HEK293 (cell line): ENCODE results near the gene CCT3.

Source experiments
- CTCF ChIA-PET: fragments of 350-600 bp; formaldehyde crosslinking; extraction: SDS; loops from one replicate; lab custom pipeline; 2021; ENCODE audit warnings: antibody characterized with exemption; lab: Yijun Ruan, JAX
- POLR2A ChIA-PET: fragments of 300-600 bp; formaldehyde crosslinking; extraction: SDS; loops from one replicate; lab custom pipeline; 2020; ENCODE audit warnings: antibody characterized with exemption, inconsistent platforms; lab: Yijun Ruan, JAX
- H3K27ac ChIP-seq: fragments of 200-500 bp; sonication (Bioruptor generic); 2 replicates; pipeline ENCODE4 v1.5.1; 2014; ENCODE audit warnings: low read depth, low read length, control low read depth, inconsistent platforms; ENCODE audit errors: extremely low read depth
- H3K36me3 ChIP-seq, 2 experiments: fragments of 200-500 bp in 1 of 2; sonication (Bioruptor generic) in 1 of 2; 1 replicate in 1 of 2; 2 replicates in 1 of 2; pipeline ENCODE4 v1.5.1; 2014 to 2017; ENCODE audit warnings: inconsistent platforms in 2 of 2, low read length in 2 of 2; ENCODE audit not compliant: control insufficient read depth in 2 of 2, insufficient read depth in 1 of 2
- H3K4me1 ChIP-seq: fragments of 200-500 bp; sonication (Bioruptor generic); 2 replicates; pipeline ENCODE4 v1.5.1; 2014; ENCODE audit warnings: mild to moderate bottlenecking, low read length, inconsistent platforms; ENCODE audit not compliant: control insufficient read depth, insufficient read depth
- H3K4me3 ChIP-seq: 2 replicates; pipeline ENCODE4 v1.5.1; 2011; ENCODE audit warnings: low read depth, mild to moderate bottlenecking, control low read depth, low read length, moderate library complexity
- H3K9me3 ChIP-seq: fragments of 200-500 bp; sonication (Bioruptor generic); 2 replicates; pipeline ENCODE4 v1.5.1; 2014; ENCODE audit warnings: low read depth, low read length, inconsistent platforms; ENCODE audit not compliant: control insufficient read depth, insufficient read depth
- GFI1B ChIP-seq: fragments of 450-650 bp; formaldehyde crosslinking; IDR thresholded peaks from 2 replicates; pipeline ENCODE4 v1.5.1; 2016; ENCODE audit warnings: missing biosample characterization, missing genetic modification characterization
- GLIS1 ChIP-seq: fragments of 450-650 bp; formaldehyde crosslinking; IDR thresholded peaks from 2 replicates; pipeline ENCODE4 v1.5.1; 2016; ENCODE audit warnings: missing biosample characterization, missing genetic modification characterization
- GLIS2 ChIP-seq: fragments of 450-650 bp; formaldehyde crosslinking; IDR thresholded peaks from 2 replicates; pipeline ENCODE4 v1.5.1; 2016; ENCODE audit warnings: missing biosample characterization, missing genetic modification characterization
- MZF1 ChIP-seq: fragments of 450-650 bp; formaldehyde crosslinking; IDR thresholded peaks from 2 replicates; pipeline ENCODE4 v1.5.1; 2017; ENCODE audit warnings: missing biosample characterization, missing genetic modification characterization, borderline replicate concordance
- OSR2 ChIP-seq: fragments of 450-650 bp; formaldehyde crosslinking; IDR thresholded peaks from 2 replicates; pipeline ENCODE4 v1.5.1; 2016; ENCODE audit warnings: missing biosample characterization, missing genetic modification characterization
- REPIN1 ChIP-seq: fragments of 450-650 bp; formaldehyde crosslinking; IDR thresholded peaks from 2 replicates; pipeline ENCODE4 v1.5.1; 2017; ENCODE audit warnings: missing biosample characterization, missing genetic modification characterization, low read depth
- SP2 ChIP-seq: fragments of 450-650 bp; formaldehyde crosslinking; IDR thresholded peaks from 2 replicates; pipeline ENCODE4 v1.5.1; 2016; ENCODE audit warnings: missing biosample characterization, missing genetic modification characterization
- ZBTB20 ChIP-seq: fragments of 450-650 bp; formaldehyde crosslinking; IDR thresholded peaks from 2 replicates; pipeline ENCODE4 v1.5.1; 2016; ENCODE audit warnings: missing biosample characterization, missing genetic modification characterization
- ZBTB21 ChIP-seq: fragments of 450-650 bp; formaldehyde crosslinking; IDR thresholded peaks from 2 replicates; pipeline ENCODE4 v1.5.1; 2017; ENCODE audit warnings: missing biosample characterization, missing genetic modification characterization
- ZFP37 ChIP-seq: fragments of 450-650 bp; formaldehyde crosslinking; IDR thresholded peaks from 2 replicates; pipeline ENCODE4 v1.5.1; 2016; ENCODE audit warnings: missing biosample characterization, missing genetic modification characterization
- ZFP69B ChIP-seq: fragments of 450-650 bp; formaldehyde crosslinking; IDR thresholded peaks from 2 replicates; pipeline ENCODE4 v1.5.1; 2016; ENCODE audit warnings: missing biosample characterization, missing genetic modification characterization
- ZNF2 ChIP-seq: fragments of 450-650 bp; formaldehyde crosslinking; IDR thresholded peaks from 2 replicates; pipeline ENCODE4 v1.5.1; 2016; ENCODE audit warnings: missing biosample characterization, missing genetic modification characterization
- ZNF335 ChIP-seq: fragments of 450-650 bp; formaldehyde crosslinking; conservative IDR thresholded peaks from 2 replicates; pipeline ENCODE4 v1.5.1; 2016; ENCODE audit warnings: missing biosample characterization, missing genetic modification characterization
- ZNF394 ChIP-seq: fragments of 450-650 bp; formaldehyde crosslinking; IDR thresholded peaks from 2 replicates; pipeline ENCODE4 v1.5.1; 2016; ENCODE audit warnings: missing biosample characterization, missing genetic modification characterization, mild to moderate bottlenecking, moderate library complexity, borderline replicate concordance
- ZNF521 ChIP-seq: fragments of 450-650 bp; formaldehyde crosslinking; IDR thresholded peaks from 2 replicates; pipeline ENCODE4 v1.5.1; 2017; ENCODE audit warnings: missing biosample characterization, mild to moderate bottlenecking, missing genetic modification characterization
- ZNF558 ChIP-seq: fragments of 450-650 bp; formaldehyde crosslinking; IDR thresholded peaks from 2 replicates; pipeline ENCODE4 v1.5.1; 2016; ENCODE audit warnings: missing biosample characterization, missing genetic modification characterization
- ZNF623 ChIP-seq: fragments of 450-650 bp; formaldehyde crosslinking; IDR thresholded peaks from 2 replicates; pipeline ENCODE4 v1.5.1; 2016; ENCODE audit warnings: missing biosample characterization, missing genetic modification characterization
- ZNF645 ChIP-seq: fragments of 450-650 bp; formaldehyde crosslinking; IDR thresholded peaks from 2 replicates; pipeline ENCODE4; 2016; ENCODE audit warnings: missing biosample characterization, missing genetic modification characterization
- ZNF654 ChIP-seq: fragments of 450-650 bp; formaldehyde crosslinking; IDR thresholded peaks from 2 replicates; pipeline ENCODE4 v1.5.1; 2016; ENCODE audit warnings: low read depth, missing biosample characterization, missing genetic modification characterization
- ZNF664 ChIP-seq: fragments of 450-650 bp; formaldehyde crosslinking; IDR thresholded peaks from 2 replicates; pipeline ENCODE4 v1.5.1; 2016; ENCODE audit warnings: missing biosample characterization, missing genetic modification characterization
- ZNF677 ChIP-seq: fragments of 450-650 bp; IDR thresholded peaks from 2 replicates; pipeline ENCODE4 v1.5.0; 2018; ENCODE audit warnings: missing biosample characterization, mild to moderate bottlenecking, missing genetic modification characterization, moderate library complexity
- ZSCAN30 ChIP-seq: fragments of 450-650 bp; IDR thresholded peaks from 2 replicates; pipeline ENCODE4 v1.5.1; 2018; ENCODE audit warnings: missing biosample characterization, mild to moderate bottlenecking, missing genetic modification characterization, moderate library complexity
- TF ChIP-seq, protein P1 (sequence below): fragments of 450-650 bp; formaldehyde crosslinking; IDR thresholded peaks from 2 replicates; pipeline ENCODE4 v1.5.1; 2016; ENCODE audit warnings: missing biosample characterization, missing genetic modification characterization
- TF ChIP-seq, protein P2 (sequence below): fragments of 450-650 bp; IDR thresholded peaks from 2 replicates; pipeline ENCODE4 v1.5.1; 2018; ENCODE audit warnings: missing biosample characterization, missing genetic modification characterization
- TF ChIP-seq, protein P3 (sequence below): fragments of 450-650 bp; IDR thresholded peaks from 2 replicates; pipeline ENCODE4 v1.5.1; 2018; ENCODE audit warnings: missing biosample characterization, mild to moderate bottlenecking, missing genetic modification characterization

The CCT3 gene

GRCh38 chr1:156385534-156386031 lies 47.5 kb upstream of the CCT3 start (continued):
- TF ChIP-seq, protein P1, sequence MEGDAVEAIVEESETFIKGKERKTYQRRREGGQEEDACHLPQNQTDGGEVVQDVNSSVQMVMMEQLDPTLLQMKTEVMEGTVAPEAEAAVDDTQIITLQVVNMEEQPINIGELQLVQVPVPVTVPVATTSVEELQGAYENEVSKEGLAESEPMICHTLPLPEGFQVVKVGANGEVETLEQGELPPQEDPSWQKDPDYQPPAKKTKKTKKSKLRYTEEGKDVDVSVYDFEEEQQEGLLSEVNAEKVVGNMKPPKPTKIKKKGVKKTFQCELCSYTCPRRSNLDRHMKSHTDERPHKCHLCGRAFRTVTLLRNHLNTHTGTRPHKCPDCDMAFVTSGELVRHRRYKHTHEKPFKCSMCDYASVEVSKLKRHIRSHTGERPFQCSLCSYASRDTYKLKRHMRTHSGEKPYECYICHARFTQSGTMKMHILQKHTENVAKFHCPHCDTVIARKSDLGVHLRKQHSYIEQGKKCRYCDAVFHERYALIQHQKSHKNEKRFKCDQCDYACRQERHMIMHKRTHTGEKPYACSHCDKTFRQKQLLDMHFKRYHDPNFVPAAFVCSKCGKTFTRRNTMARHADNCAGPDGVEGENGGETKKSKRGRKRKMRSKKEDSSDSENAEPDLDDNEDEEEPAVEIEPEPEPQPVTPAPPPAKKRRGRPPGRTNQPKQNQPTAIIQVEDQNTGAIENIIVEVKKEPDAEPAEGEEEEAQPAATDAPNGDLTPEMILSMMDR = peak; percentile 86
- peak; percentile 39; the same call in 1 of the 2 replicates for TF ChIP-seq ZFP37 (tag by site-specific recombination)
- no peak for TF ChIP-seq ZFP69B (tag by site-specific recombination)
- no peak for TF ChIP-seq ZBTB21 (tag by site-specific recombination)
- TF ChIP-seq, protein P2, sequence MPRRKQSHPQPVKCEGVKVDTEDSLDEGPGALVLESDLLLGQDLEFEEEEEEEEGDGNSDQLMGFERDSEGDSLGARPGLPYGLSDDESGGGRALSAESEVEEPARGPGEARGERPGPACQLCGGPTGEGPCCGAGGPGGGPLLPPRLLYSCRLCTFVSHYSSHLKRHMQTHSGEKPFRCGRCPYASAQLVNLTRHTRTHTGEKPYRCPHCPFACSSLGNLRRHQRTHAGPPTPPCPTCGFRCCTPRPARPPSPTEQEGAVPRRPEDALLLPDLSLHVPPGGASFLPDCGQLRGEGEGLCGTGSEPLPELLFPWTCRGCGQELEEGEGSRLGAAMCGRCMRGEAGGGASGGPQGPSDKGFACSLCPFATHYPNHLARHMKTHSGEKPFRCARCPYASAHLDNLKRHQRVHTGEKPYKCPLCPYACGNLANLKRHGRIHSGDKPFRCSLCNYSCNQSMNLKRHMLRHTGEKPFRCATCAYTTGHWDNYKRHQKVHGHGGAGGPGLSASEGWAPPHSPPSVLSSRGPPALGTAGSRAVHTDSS (tag by site-specific recombination) = peak; percentile 61
- 0 out of 2 replicates have a peak, but pooled peaks have one; percentile 24 for TF ChIP-seq ZNF394 (tag by site-specific recombination)
- TF ChIP-seq ZNF654 (tag by site-specific recombination) = peak; percentile 91
- no peak for TF ChIP-seq ZBTB20 (tag by site-specific recombination)
- no peak for TF ChIP-seq GFI1B (tag by site-specific recombination)
- TF ChIP-seq, all 188 proteins: peak for 18

GRCh38 chr1:156384658-156385057 lies 46.6 kb upstream of the CCT3 start:
- Histone ChIP-seq H3K27ac (no peak overlapping the region), H3K4me3 (no peak overlapping the region), H3K4me1 (no peaks in the 10 kb centered on the region), H3K9me3 (no peaks in the 10 kb centered on the region), H3K36me3 (no peaks in the 10 kb centered on the region)
- ChIA-PET CTCF (interaction anchor here (0.6 to 17.5 kb wide), 15 partner anchors 9 to 227 kb away, joined by 3 to 439 read pairs (median 5); no protein-coding TSS in a partner anchor), POLR2A (no interaction called here)
- TF ChIP-seq ZNF677 (tag by site-specific recombination) (peak; percentile 51; the same call in 1 of the 2 replicates), SP2 (tag by site-specific recombination) (no peak), ZNF623 (tag by site-specific recombination) (no peak)

DNA sequence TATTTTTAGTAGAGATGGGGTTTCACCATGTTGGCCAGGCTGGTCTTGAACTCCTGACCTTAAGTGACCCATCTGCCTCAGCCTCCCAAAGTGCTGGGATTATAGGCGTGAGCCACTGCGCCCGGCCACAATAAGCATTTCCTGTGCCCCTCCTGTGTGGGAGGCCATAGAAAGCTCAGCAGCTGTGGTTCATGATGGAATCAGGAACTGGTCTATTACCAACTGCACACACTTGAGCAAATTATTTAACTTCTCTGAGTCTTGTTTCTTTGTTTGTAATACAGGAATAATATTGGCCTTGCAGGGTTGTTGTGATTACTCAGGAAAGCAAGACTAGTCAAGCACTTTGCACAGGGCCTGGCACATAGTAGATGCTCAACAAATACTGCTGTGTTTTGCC lies 45.9 kb upstream of the CCT3 start:
- ChIA-PET CTCF (interaction anchor here (0.7 to 17.5 kb wide), 9 partner anchors 10 to 1159 kb away, joined by 3 to 439 read pairs (median 3); no protein-coding TSS in a partner anchor), POLR2A (no interaction called here)
- Histone ChIP-seq H3K9me3 (no peaks in the 10 kb centered on the region), H3K36me3 (no peaks in the 10 kb centered on the region), H3K4me3 (no peak overlapping the region), H3K27ac (no peak overlapping the region), H3K4me1 (no peaks in the 10 kb centered on the region)
- no peak for TF ChIP-seq ZNF521 (tag by site-specific recombination)
- TF ChIP-seq ZNF664 = peak; percentile 78

DNA sequence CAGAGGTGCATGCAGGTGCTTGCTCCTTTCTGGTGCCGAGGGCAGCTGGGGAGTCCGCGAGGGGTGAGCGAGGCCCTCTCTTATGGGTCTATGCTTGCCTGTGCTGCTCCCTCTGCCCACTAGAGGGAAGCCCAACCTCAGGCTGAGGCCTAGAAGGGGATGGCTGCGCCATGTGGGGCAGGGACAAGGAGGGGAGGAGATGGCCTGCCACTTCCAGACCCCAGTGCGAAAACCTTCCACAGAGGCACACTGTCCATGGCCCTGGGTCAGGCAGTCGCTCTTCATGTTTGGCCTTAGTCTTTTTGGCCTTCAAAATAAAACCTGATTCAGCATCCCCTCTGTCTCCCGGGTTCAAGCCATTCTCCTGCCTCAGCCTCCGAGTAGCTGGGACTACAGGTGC lies 44.9 kb upstream of the CCT3 start:
- Histone ChIP-seq H3K9me3 (no peaks in the 10 kb centered on the region), H3K4me3 (no peak overlapping the region), H3K4me1 (no peaks in the 10 kb centered on the region), H3K36me3 (no peaks in the 10 kb centered on the region), H3K27ac (no peak overlapping the region)
- ChIA-PET CTCF (interaction anchor here (0.6 to 17.5 kb wide), 12 partner anchors 18 to 211 kb away, joined by 3 to 439 read pairs (median 5); no protein-coding TSS in a partner anchor), POLR2A (no interaction called here)
- TF ChIP-seq GLIS2 (tag by site-specific recombination) = peak; percentile 88
- no peak for TF ChIP-seq ZNF645 (tag by site-specific recombination)
- TF ChIP-seq GLIS1 (tag by site-specific recombination) = peak; percentile 32; the same call in 1 of the 2 replicates
- TF ChIP-seq ZNF654 (tag by site-specific recombination) = peak; percentile 78
- TF ChIP-seq REPIN1 (tag by site-specific recombination) = no peak
- TF ChIP-seq ZNF2 = peak; percentile 67; the same call in 1 of the 2 replicates
- TF ChIP-seq MZF1 (tag by site-specific recombination) = peak; percentile 49; the same call in 1 of the 2 replicates
- peak; percentile 29; the same call in 1 of the 2 replicates for TF ChIP-seq ZSCAN30 (tag by site-specific recombination)
- TF ChIP-seq OSR2 = no peak
- 0 out of 2 replicates have a peak, but pooled peaks have one; percentile 8 for TF ChIP-seq ZNF335 (tag by site-specific recombination)
- no peak for TF ChIP-seq ZNF558 (tag by site-specific recombination)
- TF ChIP-seq, protein P3, sequence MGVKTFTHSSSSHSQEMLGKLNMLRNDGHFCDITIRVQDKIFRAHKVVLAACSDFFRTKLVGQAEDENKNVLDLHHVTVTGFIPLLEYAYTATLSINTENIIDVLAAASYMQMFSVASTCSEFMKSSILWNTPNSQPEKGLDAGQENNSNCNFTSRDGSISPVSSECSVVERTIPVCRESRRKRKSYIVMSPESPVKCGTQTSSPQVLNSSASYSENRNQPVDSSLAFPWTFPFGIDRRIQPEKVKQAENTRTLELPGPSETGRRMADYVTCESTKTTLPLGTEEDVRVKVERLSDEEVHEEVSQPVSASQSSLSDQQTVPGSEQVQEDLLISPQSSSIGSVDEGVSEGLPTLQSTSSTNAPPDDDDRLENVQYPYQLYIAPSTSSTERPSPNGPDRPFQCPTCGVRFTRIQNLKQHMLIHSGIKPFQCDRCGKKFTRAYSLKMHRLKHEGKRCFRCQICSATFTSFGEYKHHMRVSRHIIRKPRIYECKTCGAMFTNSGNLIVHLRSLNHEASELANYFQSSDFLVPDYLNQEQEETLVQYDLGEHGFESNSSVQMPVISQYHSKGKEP (tag by site-specific recombination) = no peak
